IPS-20b (cell line): ENCODE data around the gene LEKR1.

Source experiments
- H3K27ac ChIP-seq: one replicate; pipeline ENCODE4 v1.5.1; 2013; ENCODE audit warnings: low read length
- H3K27me3 ChIP-seq: 2 replicates; pipeline ENCODE4 v1.6.1; 2013; ENCODE audit warnings: mild to moderate bottlenecking, low read length, inconsistent platforms; ENCODE audit not compliant: insufficient read depth
- H3K36me3 ChIP-seq: 2 replicates; pipeline ENCODE4 v1.6.1; 2013; ENCODE audit warnings: low read depth, mild to moderate bottlenecking, inconsistent platforms, low read length, moderate library complexity; ENCODE audit not compliant: insufficient read depth
- H3K4me1 ChIP-seq: 2 replicates; pipeline ENCODE4 v1.6.1; 2013; ENCODE audit warnings: mild to moderate bottlenecking, control low read depth, inconsistent platforms, low read length, moderate library complexity; ENCODE audit not compliant: insufficient read depth
- H3K4me3 ChIP-seq: 2 replicates; pipeline ENCODE4 v1.5.1; 2013; ENCODE audit warnings: mild to moderate bottlenecking, low read length, inconsistent platforms
- H3K9ac ChIP-seq: 2 replicates; pipeline ENCODE4 v1.6.1; 2013; ENCODE audit warnings: low read depth, mild to moderate bottlenecking, inconsistent platforms, low read length, moderate library complexity
- H3K9me3 ChIP-seq: 2 replicates; pipeline ENCODE4 v1.6.1; 2013; ENCODE audit warnings: mild to moderate bottlenecking, low read depth, low read length, inconsistent platforms; ENCODE audit not compliant: insufficient read depth

Gene LEKR1

GRCh38 chr3:156918746-156919145 is 92.6 kb downstream of the LEKR1 start:
- Histone ChIP-seq H3K27ac (no peak overlapping the region), H3K9ac (no peak overlapping the region), H3K4me3 (no peak overlapping the region), H3K9me3 (peaks cover 5% of the 10 kb centered on the region), H3K27me3 (no peaks in the 10 kb centered on the region), H3K36me3 (no peaks in the 10 kb centered on the region), H3K4me1 (peaks cover 6% of the 10 kb centered on the region; the same call in 1 of the 2 replicates)

GRCh38 chr3:156919818-156920217 is 93.7 kb downstream of the LEKR1 start:
- H3K27ac ChIP-seq, result no peak overlapping the region
- H3K27me3 ChIP-seq, result no peaks in the 10 kb centered on the region
- H3K4me1 ChIP-seq, result peaks cover 6% of the 10 kb centered on the region; the same call in 1 of the 2 replicates
- peaks cover 5% of the 10 kb centered on the region for H3K9me3 ChIP-seq
- no peak overlapping the region for H3K4me3 ChIP-seq
- no peaks in the 10 kb centered on the region for H3K36me3 ChIP-seq
- H3K9ac ChIP-seq, result no peak overlapping the region

GRCh38 chr3:156920399-156920798 is 94.2 kb downstream of the LEKR1 start:
- Histone ChIP-seq H3K27ac (no peak overlapping the region), H3K27me3 (no peaks in the 10 kb centered on the region), H3K9me3 (peaks cover 5% of the 10 kb centered on the region), H3K9ac (no peak overlapping the region), H3K4me1 (peaks cover 6% of the 10 kb centered on the region; the same call in 1 of the 2 replicates), H3K36me3 (no peaks in the 10 kb centered on the region), H3K4me3 (no peak overlapping the region)

GRCh38 chr3:156923349-156923748 is 97.2 kb downstream of the LEKR1 start:
- Histone ChIP-seq H3K9me3 (peaks cover 5% of the 10 kb centered on the region), H3K4me1 (peaks cover 6% of the 10 kb centered on the region; the same call in 1 of the 2 replicates), H3K4me3 (no peak overlapping the region), H3K9ac (no peak overlapping the region), H3K36me3 (no peaks in the 10 kb centered on the region), H3K27me3 (no peaks in the 10 kb centered on the region), H3K27ac (no peak overlapping the region)

GRCh38 chr3:156938724-156939123 is 112.6 kb downstream of the LEKR1 start:
- Histone ChIP-seq H3K9me3 (no peaks in the 10 kb centered on the region), H3K27ac (no peak overlapping the region), H3K4me3 (no peak overlapping the region)

GRCh38 chr3:156939315-156939714 is 113.2 kb downstream of the LEKR1 start:
- no peak overlapping the region for H3K4me3 ChIP-seq
- H3K27me3 ChIP-seq, result no peaks in the 10 kb centered on the region
- no peak overlapping the region for H3K9ac ChIP-seq
- H3K36me3 ChIP-seq, result no peaks in the 10 kb centered on the region
- H3K27ac ChIP-seq, result no peak overlapping the region
- no peaks in the 10 kb centered on the region for H3K4me1 ChIP-seq
- no peaks in the 10 kb centered on the region for H3K9me3 ChIP-seq

More at GRCh38 chr3:156938724-156939123, 112.6 kb downstream of the LEKR1 start:
- Histone ChIP-seq H3K9ac (no peak overlapping the region), H3K27me3 (no peaks in the 10 kb centered on the region), H3K36me3 (no peaks in the 10 kb centered on the region), H3K4me1 (no peaks in the 10 kb centered on the region)

- H3K27me3 ChIP-seq, result no peaks in the 10 kb centered on the region
- no peaks in the 10 kb centered on the region for H3K36me3 ChIP-seq
- no peaks in the 10 kb centered on the region for H3K4me1 ChIP-seq
- no peak overlapping the region for H3K9ac ChIP-seq
- no peaks in the 10 kb centered on the region for H3K9me3 ChIP-seq
- H3K27ac ChIP-seq, result no peak overlapping the region
- no peak overlapping the region for H3K4me3 ChIP-seq
Observed at GRCh38 chr3:156941311-156941710, 115.2 kb downstream of the LEKR1 start.

GRCh38 chr3:156948402-156949210 is 122.5 kb downstream of the LEKR1 start:
- H3K9me3 ChIP-seq, result no peaks in the 10 kb centered on the region
- H3K27me3 ChIP-seq, result no peaks in the 10 kb centered on the region
- no peaks in the 10 kb centered on the region for H3K36me3 ChIP-seq
- no peak overlapping the region for H3K27ac ChIP-seq
- peaks cover 8% of the 10 kb centered on the region; the same call in 1 of the 2 replicates for H3K4me1 ChIP-seq
- H3K9ac ChIP-seq, result no peak overlapping the region
- no peak overlapping the region for H3K4me3 ChIP-seq

- H3K27ac ChIP-seq, result no peak overlapping the region
- no peaks in the 10 kb centered on the region for H3K36me3 ChIP-seq
- H3K27me3 ChIP-seq, result no peaks in the 10 kb centered on the region
- peaks cover 8% of the 10 kb centered on the region; the same call in 1 of the 2 replicates for H3K4me1 ChIP-seq
- no peak overlapping the region for H3K4me3 ChIP-seq
- H3K9ac ChIP-seq, result no peak overlapping the region
- no peaks in the 10 kb centered on the region for H3K9me3 ChIP-seq
Observed at GRCh38 chr3:156952011-156952410, 125.9 kb downstream of the LEKR1 start.

GRCh38 chr3:156957715-156958114 is 131.6 kb downstream of the LEKR1 start:
- Histone ChIP-seq H3K4me1 (no peaks in the 10 kb centered on the region), H3K27me3 (no peaks in the 10 kb centered on the region), H3K4me3 (no peak overlapping the region), H3K9ac (no peak overlapping the region), H3K9me3 (no peaks in the 10 kb centered on the region), H3K27ac (no peak overlapping the region), H3K36me3 (no peaks in the 10 kb centered on the region)

GRCh38 chr3:156963096-156963495 is 136.9 kb downstream of the LEKR1 start:
- Histone ChIP-seq H3K27ac (no peak overlapping the region), H3K9me3 (peaks cover 12% of the 10 kb centered on the region), H3K4me3 (no peak overlapping the region), H3K36me3 (no peaks in the 10 kb centered on the region), H3K27me3 (no peaks in the 10 kb centered on the region), H3K9ac (no peak overlapping the region), H3K4me1 (no peaks in the 10 kb centered on the region)

- Histone ChIP-seq H3K4me3 (no peak overlapping the region), H3K27ac (no peak overlapping the region), H3K9me3 (peaks cover 12% of the 10 kb centered on the region), H3K27me3 (no peaks in the 10 kb centered on the region), H3K9ac (no peak overlapping the region), H3K36me3 (no peaks in the 10 kb centered on the region), H3K4me1 (no peaks in the 10 kb centered on the region)
Observed at GRCh38 chr3:156964577-156964976, 138.4 kb downstream of the LEKR1 start.
